H9 (cell line): ENCODE data around the gene TNNT2. TPM values are rescaled to one million over a fixed set of nuclear protein-coding genes. Genes with fewer than 3 reads are reported as not detected.

Experiments used
- DNase-seq: peaks from one replicate; pipeline ENCODE4 v3.0.0-alpha.2; 2017
- H2AFZ ChIP-seq: one replicate; pipeline ENCODE4 v1.6.1; 2013; ENCODE audit warnings: mild to moderate bottlenecking, low read length, control low read depth, moderate library complexity
- H2AK5ac ChIP-seq: 2 replicates; pipeline ENCODE4 v1.6.1; 2013; ENCODE audit warnings: low read length, control low read depth, mixed read lengths; ENCODE audit not compliant: insufficient read length
- H2BK120ac ChIP-seq: one replicate; pipeline ENCODE4 v1.6.1; 2013; ENCODE audit warnings: low read depth, mild to moderate bottlenecking, low read length, control low read depth, inconsistent platforms; ENCODE audit not compliant: poor library complexity, severe bottlenecking
- H2BK12ac ChIP-seq: 2 replicates; pipeline ENCODE4 v1.6.1; 2013; ENCODE audit warnings: low read length, control low read depth, mixed read lengths, low read depth; ENCODE audit not compliant: insufficient read length
- H2BK15ac ChIP-seq: 2 replicates; pipeline ENCODE4 v1.6.1; 2013; ENCODE audit warnings: low read depth, low read length, control low read depth
- H2BK20ac ChIP-seq: one replicate; pipeline ENCODE4 v1.6.1; 2013; ENCODE audit warnings: low read depth, mild to moderate bottlenecking, low read length, control low read depth, inconsistent platforms; ENCODE audit not compliant: poor library complexity, severe bottlenecking
- H2BK5ac ChIP-seq: 2 replicates; pipeline ENCODE4 v1.6.1; 2013; ENCODE audit warnings: low read length, control low read depth, mixed read lengths; ENCODE audit not compliant: insufficient read length
- H3K14ac ChIP-seq: 2 replicates; pipeline ENCODE4 v1.6.1; 2013; ENCODE audit warnings: low read length, control low read depth; ENCODE audit not compliant: insufficient read depth
- H3K18ac ChIP-seq: 2 replicates; pipeline ENCODE4 v1.6.1; 2013; ENCODE audit warnings: low read depth, mild to moderate bottlenecking, mixed read lengths, low read length, control low read depth; ENCODE audit not compliant: insufficient read length
- H3K23ac ChIP-seq: 2 replicates; pipeline ENCODE4 v1.6.1; 2013; ENCODE audit warnings: low read length, control low read depth, mixed read lengths, low read depth; ENCODE audit not compliant: insufficient read length
- H3K23me2 ChIP-seq: 2 replicates; pipeline ENCODE4 v1.6.1; 2013; ENCODE audit warnings: low read depth, mild to moderate bottlenecking, mixed read lengths, low read length, control low read depth; ENCODE audit not compliant: insufficient read length, poor library complexity, severe bottlenecking
- H3K27ac ChIP-seq: 2 replicates; pipeline ENCODE4 v1.5.1; 2013; ENCODE audit warnings: low read length, control low read depth, mixed read lengths, low read depth; ENCODE audit not compliant: insufficient read length
- H3K27me3 ChIP-seq: 2 replicates; pipeline ENCODE4 v1.6.1; 2013; ENCODE audit warnings: low read length, control low read depth, inconsistent platforms; ENCODE audit not compliant: insufficient read depth
- H3K4ac ChIP-seq: 2 replicates; pipeline ENCODE4 v1.6.1; 2013; ENCODE audit warnings: low read depth, mild to moderate bottlenecking, control low read depth, inconsistent platforms, low read length, moderate library complexity
- H3K4me1 ChIP-seq: 2 replicates; pipeline ENCODE4 v1.6.1; 2013; ENCODE audit warnings: low read length, control low read depth, inconsistent platforms; ENCODE audit not compliant: insufficient read depth
- H3K4me2 ChIP-seq: 2 replicates; pipeline ENCODE4 v1.6.1; 2013; ENCODE audit warnings: low read length, control low read depth, mixed read lengths; ENCODE audit not compliant: insufficient read length, insufficient read depth
- H3K56ac ChIP-seq: 2 replicates; pipeline ENCODE4 v1.6.1; 2013; ENCODE audit warnings: low read depth, mild to moderate bottlenecking, mixed read lengths, low read length, control low read depth; ENCODE audit not compliant: insufficient read length
- H3K79me1 ChIP-seq: 2 replicates; pipeline ENCODE4 v1.6.1; 2013; ENCODE audit warnings: low read depth, mild to moderate bottlenecking, moderate library complexity, low read length, control low read depth, inconsistent platforms; ENCODE audit not compliant: insufficient read depth, poor library complexity, severe bottlenecking
- H3K79me2 ChIP-seq: 2 replicates; pipeline ENCODE4 v1.6.1; 2013; ENCODE audit warnings: low read length, control low read depth, inconsistent platforms; ENCODE audit not compliant: insufficient read depth
- H3K9ac ChIP-seq: 2 replicates; pipeline ENCODE4 v1.6.1; 2013; ENCODE audit warnings: low read length, control low read depth, mixed read lengths; ENCODE audit not compliant: insufficient read length; ENCODE audit errors: extremely low read depth
- H3K9me3 ChIP-seq: one replicate; pipeline ENCODE4 v1.6.1; 2013; ENCODE audit warnings: low read depth, low read length, inconsistent platforms; ENCODE audit not compliant: control insufficient read depth
- H3T11ph ChIP-seq: one replicate; pipeline ENCODE4 v1.6.1; 2013; ENCODE audit warnings: mild to moderate bottlenecking, low read length, control low read depth, inconsistent platforms
- H4K20me1 ChIP-seq: one replicate; pipeline ENCODE4 v1.6.1; 2013; ENCODE audit not compliant: control insufficient read depth, insufficient read length, insufficient read depth
- H4K5ac ChIP-seq: 2 replicates; pipeline ENCODE4 v1.6.1; 2013; ENCODE audit warnings: low read depth, mild to moderate bottlenecking, mixed read lengths, low read length, control low read depth; ENCODE audit not compliant: insufficient read length
- H4K8ac ChIP-seq: replicated peaks from 2 replicates; pipeline ENCODE4 v1.6.1; 2013; ENCODE audit warnings: low read length, control low read depth, mixed read lengths, low read depth; ENCODE audit not compliant: insufficient read length
- H4K91ac ChIP-seq: 2 replicates; pipeline ENCODE4 v1.6.1; 2013; ENCODE audit warnings: low read depth, mild to moderate bottlenecking, moderate library complexity, mixed read lengths, low read length, control low read depth; ENCODE audit not compliant: insufficient read length
- H3K27ac Mint-ChIP-seq, 3 experiments: 2 replicates in 2 of 3; 3 replicates in 1 of 3; pipeline ENCODE4 v1.8.0; 2020 to 2021; ENCODE audit warnings: mixed read lengths in 3 of 3, mild to moderate bottlenecking in 1 of 3, moderate library complexity in 1 of 3
- H3K27me3 Mint-ChIP-seq: 2 replicates; pipeline ENCODE4 v1.8.0; 2021; ENCODE audit warnings: low read depth, mild to moderate bottlenecking, moderate library complexity, mixed read lengths
- H3K36me3 Mint-ChIP-seq, 3 experiments: 2 replicates in 2 of 3; 3 replicates in 1 of 3; pipeline ENCODE4 v1.8.0; 2020 to 2021; ENCODE audit warnings: low read depth in 3 of 3, mixed read lengths in 3 of 3; ENCODE audit not compliant: insufficient read depth in 1 of 3
- H3K4me1 Mint-ChIP-seq, 2 experiments: 2 replicates each; pipeline ENCODE4 v1.8.0; 2020; ENCODE audit warnings: mixed read lengths in 2 of 2
- H3K4me3 Mint-ChIP-seq, 2 experiments: 2 replicates in 1 of 2; 3 replicates in 1 of 2; pipeline ENCODE4 v1.8.0; 2020 to 2021; ENCODE audit warnings: mild to moderate bottlenecking in 2 of 2, mixed read lengths in 2 of 2, moderate library complexity in 1 of 2
- H3K9me3 Mint-ChIP-seq, 2 experiments: 2 replicates in 1 of 2; 3 replicates in 1 of 2; pipeline ENCODE4 v1.8.0; 2020; ENCODE audit warnings: mild to moderate bottlenecking in 2 of 2, mixed read lengths in 2 of 2, moderate library complexity in 1 of 2
- WGBS: extraction: QIAGEN DNeasy Blood & Tissue Kit; methylation state at CpG from one replicate; pipeline ENCODE4 v1.1.7; 2013; ENCODE audit warnings: missing lambda C conversion rate, low lambda C conversion rate, mixed read lengths; ENCODE audit not compliant: insufficient read length; ENCODE audit errors: extremely low coverage; 5-methylcytosine and 5-hydroxymethylcytosine counted together
- total RNA-seq: library from RNA; stranded (reverse); gene quantifications from 2 replicates; pipeline ENCODE4 v1.2.1, GENCODE V29; 2021
- TF ChIP-seq, protein P1 (sequence below): fragments of 200-600 bp; sonication (generic); conservative IDR thresholded peaks from 3 replicates; pipeline ENCODE4 v1.8.0; 2021; ENCODE audit warnings: antibody characterized with exemption, mild to moderate bottlenecking

Gene TNNT2
- total RNA-seq, 1 experiment from 2014 or later: 8.6 TPM

GRCh38 chr1:201419256-201419655 lies 41.8 kb upstream of the TNNT2 start:
- no peak overlapping the region for H3K27ac ChIP-seq
- no peak for DNase-seq
- no peak overlapping the region for H2BK5ac ChIP-seq
- H3K9me3 ChIP-seq: no peaks in the 10 kb centered on the region
- H3K79me2 ChIP-seq: no peaks in the 10 kb centered on the region
- H3K27me3 ChIP-seq: no peaks in the 10 kb centered on the region
- no peak overlapping the region for H3K14ac ChIP-seq
- no peak overlapping the region for H2BK15ac ChIP-seq
- H3K56ac ChIP-seq: no peak overlapping the region
- no peak overlapping the region for H2BK20ac ChIP-seq
- H3K4me1 ChIP-seq: no peaks in the 10 kb centered on the region
- no peaks in the 10 kb centered on the region; the same call in none of the 2 replicates for H3K27me3 Mint-ChIP-seq
- H4K8ac ChIP-seq: no peak overlapping the region
- H4K5ac ChIP-seq: no peak overlapping the region
- H3K4me3 Mint-ChIP-seq: no peak overlapping the region
- H3K36me3 Mint-ChIP-seq: no peaks in the 10 kb centered on the region
- TF ChIP-seq, protein P1, sequence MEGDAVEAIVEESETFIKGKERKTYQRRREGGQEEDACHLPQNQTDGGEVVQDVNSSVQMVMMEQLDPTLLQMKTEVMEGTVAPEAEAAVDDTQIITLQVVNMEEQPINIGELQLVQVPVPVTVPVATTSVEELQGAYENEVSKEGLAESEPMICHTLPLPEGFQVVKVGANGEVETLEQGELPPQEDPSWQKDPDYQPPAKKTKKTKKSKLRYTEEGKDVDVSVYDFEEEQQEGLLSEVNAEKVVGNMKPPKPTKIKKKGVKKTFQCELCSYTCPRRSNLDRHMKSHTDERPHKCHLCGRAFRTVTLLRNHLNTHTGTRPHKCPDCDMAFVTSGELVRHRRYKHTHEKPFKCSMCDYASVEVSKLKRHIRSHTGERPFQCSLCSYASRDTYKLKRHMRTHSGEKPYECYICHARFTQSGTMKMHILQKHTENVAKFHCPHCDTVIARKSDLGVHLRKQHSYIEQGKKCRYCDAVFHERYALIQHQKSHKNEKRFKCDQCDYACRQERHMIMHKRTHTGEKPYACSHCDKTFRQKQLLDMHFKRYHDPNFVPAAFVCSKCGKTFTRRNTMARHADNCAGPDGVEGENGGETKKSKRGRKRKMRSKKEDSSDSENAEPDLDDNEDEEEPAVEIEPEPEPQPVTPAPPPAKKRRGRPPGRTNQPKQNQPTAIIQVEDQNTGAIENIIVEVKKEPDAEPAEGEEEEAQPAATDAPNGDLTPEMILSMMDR: no peak
- no peak overlapping the region for H2BK120ac ChIP-seq
- no peak overlapping the region for H3K4me2 ChIP-seq
- H3K9me3 Mint-ChIP-seq: peaks cover 0 to 3% of the 10 kb centered on the region in 2 experiments; a peak in 2 of 5 replicates
- no peak overlapping the region for H4K91ac ChIP-seq
- no peak overlapping the region for H3K4ac ChIP-seq
- no peaks in the 10 kb centered on the region for H3K79me1 ChIP-seq
- no peak overlapping the region for H2BK12ac ChIP-seq
- H3K27ac Mint-ChIP-seq: no peak overlapping the region
- no peak overlapping the region for H3K18ac ChIP-seq
- peaks cover 17 to 28% of the 10 kb centered on the region in 2 experiments for H3K4me1 Mint-ChIP-seq
- no peak overlapping the region for H3K9ac ChIP-seq
- H2AFZ ChIP-seq: no peak overlapping the region
- H2AK5ac ChIP-seq: no peak overlapping the region
- no CpG with 5 or more reads among the region's 4 CpGs for WGBS
- H3K23ac ChIP-seq: no peak overlapping the region
- no peaks in the 10 kb centered on the region for H4K20me1 ChIP-seq
- no peak overlapping the region for H3T11ph ChIP-seq
- no peaks in the 10 kb centered on the region for H3K23me2 ChIP-seq
